Retina (tissue), 1 donor: Measurements from ENCODE around the gene TEP1.
"Not testable (repeated sequence)": the region's sequence is repeated elsewhere in the genome, so short reads cannot be mapped to it uniquely, and the experiment has no call there.

Source experiments
- DNase-seq: peaks from one replicate; pipeline ENCODE4 v3.0.0-alpha.2; 2016

Gene TEP1

GRCh38 chr14:20412876-20413743 lies at the start of gene TEP1:
TSS of gene TEP1 (minus strand) at chr14:20413501. CDS start at chr14:20408439, 5,062 bp downstream.
- peak; percentile 92 for DNase-seq

- DNase-seq = peak; percentile 96
Measured at GRCh38 chr14:20461225-20462141, 48.2 kb upstream of the TEP1 start, which contains the start of gene PIP4P1. TSS of gene PIP4P1 (minus strand) at chr14:20461434. CDS start at chr14:20461325, 109 bp downstream.

GRCh38 chr14:20460458-20461224 lies 47.3 kb upstream of the TEP1 start:
- DNase-seq = no peak

GRCh38 chr14:20458031-20458789 lies 44.9 kb upstream of the TEP1 start:
- no peak for DNase-seq

- DNase-seq = no peak
Measured at GRCh38 chr14:20456971-20457370, 43.7 kb upstream of the TEP1 start.

- DNase-seq = no peak
Measured at GRCh38 chr14:20455355-20456300, 42.3 kb upstream of the TEP1 start.

GRCh38 chr14:20454516-20455354 lies 41.4 kb upstream of the TEP1 start, which contains the start of the genes APEX1 and OSGEP:
TSS of gene APEX1 (plus strand) at chr14:20455226. CDS start at chr14:20455646, 420 bp downstream.
TSS of gene OSGEP (minus strand) at chr14:20454812. CDS start at chr14:20454683, 129 bp downstream.
- DNase-seq = peak; percentile 99

- DNase-seq = not testable (repeated sequence)
Measured at GRCh38 chr14:20452831-20453230, 39.5 kb upstream of the TEP1 start.

- no peak for DNase-seq
Measured at GRCh38 chr14:20446889-20447288, 33.6 kb upstream of the TEP1 start.

GRCh38 chr14:20443650-20444049 lies 30.3 kb upstream of the TEP1 start:
- not testable (repeated sequence) for DNase-seq

- DNase-seq = no peak
Measured at GRCh38 chr14:20441461-20441860, 28.2 kb upstream of the TEP1 start.

- DNase-seq = no peak
Measured at GRCh38 chr14:20440882-20441281, 27.6 kb upstream of the TEP1 start.

GRCh38 chr14:20440465-20440864 lies 27.2 kb upstream of the TEP1 start:
- DNase-seq = no peak

GRCh38 chr14:20438664-20439063 lies 25.4 kb upstream of the TEP1 start:
- DNase-seq = no peak

- DNase-seq = no peak
Measured at GRCh38 chr14:20436363-20436755, 23.1 kb upstream of the TEP1 start.

GRCh38 chr14:20435582-20436362 lies 22.5 kb upstream of the TEP1 start, which contains the start of gene KLHL33:
TSS of gene KLHL33 (minus strand) at chr14:20436166. CDS start at chr14:20435811, 355 bp downstream.
- DNase-seq = no peak

- DNase-seq = peak; percentile 79
Measured at GRCh38 chr14:20434701-20435581, 21.6 kb upstream of the TEP1 start.
